GM19351 (cell line): ENCODE results near the gene MAD2L1BP.

Source experiments
- ATAC-seq: cut with Tn5 transposase; IDR thresholded peaks from one replicate; pipeline ENCODE4 v1.9.1; 2021; ENCODE audit warnings: mild to moderate bottlenecking, moderate library complexity; ENCODE audit not compliant: unreplicated experiment

Gene MAD2L1BP

GRCh38 chr6:43665376-43665775 is 29.7 kb downstream of the MAD2L1BP start:
- no peak for ATAC-seq

- no peak for ATAC-seq
These were observed 30.7 kb downstream of the MAD2L1BP start for GRCh38 chr6:43666196-43666920.

GRCh38 chr6:43667245-43668150 is 31.9 kb downstream of the MAD2L1BP start:
- peak; percentile 60 for ATAC-seq

DNA sequence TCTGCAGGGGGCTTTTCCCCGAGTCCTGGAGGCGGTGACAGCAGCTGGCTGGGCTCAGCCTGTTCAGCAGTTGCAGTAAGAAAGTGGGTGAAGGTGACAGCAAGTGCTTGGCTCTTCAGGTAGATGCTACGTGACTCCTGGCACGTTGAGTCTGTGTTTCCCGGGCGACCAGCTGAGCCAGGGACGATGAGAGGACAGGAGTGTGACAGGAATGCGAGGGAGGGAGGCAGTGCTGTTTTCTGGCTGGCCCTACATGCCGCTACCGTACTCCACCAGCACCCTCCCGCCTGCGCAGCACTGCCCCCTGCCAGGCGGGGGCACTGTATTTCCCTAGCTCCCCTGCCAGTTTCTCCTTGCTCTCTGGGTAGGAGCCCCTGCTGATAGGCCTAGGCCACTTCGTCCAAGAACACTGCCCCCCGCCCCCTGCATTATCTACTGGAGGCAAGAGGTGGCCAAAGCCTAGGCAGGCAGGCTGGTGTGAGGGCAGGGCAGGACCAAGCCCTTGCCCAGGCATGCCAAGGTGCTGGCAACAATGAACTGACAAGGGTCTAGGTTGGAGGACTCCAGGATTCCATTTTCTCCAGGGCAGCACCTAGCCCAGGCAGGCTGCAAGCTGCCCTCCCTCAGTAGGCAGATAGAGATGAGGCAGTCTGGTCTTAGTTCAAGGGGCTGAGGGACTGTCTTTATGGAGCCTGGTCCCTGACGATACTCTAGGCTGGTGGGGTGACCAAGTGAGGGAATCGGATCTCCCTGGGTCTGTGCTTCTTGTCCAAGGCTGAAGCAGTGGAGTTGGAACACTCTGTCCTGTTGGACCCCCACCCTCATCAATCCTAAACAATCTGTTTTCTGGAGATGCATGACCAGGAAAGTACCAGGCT is 32.8 kb downstream of the MAD2L1BP start:
- ATAC-seq: no peak

- no peak for ATAC-seq
These were observed 33.6 kb downstream of the MAD2L1BP start for GRCh38 chr6:43669050-43669921.

- ATAC-seq: no peak
These were observed 34.4 kb downstream of the MAD2L1BP start for GRCh38 chr6:43669922-43670622.

DNA sequence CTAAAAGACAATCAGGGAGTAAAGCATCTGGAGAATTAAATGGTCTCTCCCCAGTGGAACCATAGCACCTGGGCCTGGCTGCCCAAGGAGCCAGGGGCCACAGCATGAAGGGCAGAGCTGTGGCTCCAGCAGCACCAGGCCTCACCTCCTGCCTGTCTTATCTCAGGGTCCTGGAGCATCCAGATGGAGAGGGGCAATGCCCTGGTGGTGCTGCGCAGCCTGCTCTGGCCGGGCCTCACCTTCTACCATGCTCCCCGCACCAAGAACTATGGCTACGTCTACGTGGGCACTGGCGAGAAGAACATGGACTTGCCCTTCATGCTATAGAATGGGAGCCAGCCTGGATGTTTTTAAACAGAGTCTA is 35.0 kb downstream of the MAD2L1BP start:
- ATAC-seq: no peak

DNA sequence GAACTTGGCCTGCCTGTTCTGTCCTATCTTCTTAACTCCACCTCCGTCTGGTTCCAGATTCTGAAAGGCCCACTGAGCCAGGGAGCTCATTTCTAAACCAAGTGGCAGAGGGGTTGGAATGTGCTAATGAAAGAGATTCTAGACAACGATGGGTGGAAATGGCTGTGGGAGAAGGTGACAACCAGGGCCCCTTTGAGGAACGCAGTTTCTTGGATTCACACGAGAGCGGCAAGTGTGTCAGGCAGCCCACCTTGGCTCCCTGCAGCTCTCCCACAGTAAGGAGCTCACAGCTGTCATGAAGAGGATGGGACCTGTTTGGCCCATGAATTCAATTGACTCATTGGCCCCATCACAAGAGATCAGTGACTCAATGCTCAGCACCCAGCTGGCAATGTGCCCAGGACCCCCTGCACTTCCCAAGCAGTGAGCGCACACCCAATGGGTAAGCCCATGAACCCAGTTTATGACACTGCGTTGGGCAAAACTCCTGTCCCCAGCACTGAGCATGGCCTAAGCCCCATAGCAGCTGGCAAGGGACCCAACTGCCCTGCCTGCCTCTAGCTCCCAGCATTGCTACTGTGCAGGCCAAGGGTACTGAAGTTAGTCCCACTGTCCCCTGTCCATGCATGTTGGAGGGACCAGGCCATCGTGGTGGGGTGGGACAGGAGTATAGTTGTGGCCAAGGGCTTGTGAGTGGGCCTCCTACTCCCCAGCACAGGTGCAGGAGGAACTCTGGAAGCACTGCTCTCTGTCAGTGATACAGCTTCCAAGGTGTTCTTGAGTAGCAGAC is 35.6 kb downstream of the MAD2L1BP start:
- no peak for ATAC-seq

DNA sequence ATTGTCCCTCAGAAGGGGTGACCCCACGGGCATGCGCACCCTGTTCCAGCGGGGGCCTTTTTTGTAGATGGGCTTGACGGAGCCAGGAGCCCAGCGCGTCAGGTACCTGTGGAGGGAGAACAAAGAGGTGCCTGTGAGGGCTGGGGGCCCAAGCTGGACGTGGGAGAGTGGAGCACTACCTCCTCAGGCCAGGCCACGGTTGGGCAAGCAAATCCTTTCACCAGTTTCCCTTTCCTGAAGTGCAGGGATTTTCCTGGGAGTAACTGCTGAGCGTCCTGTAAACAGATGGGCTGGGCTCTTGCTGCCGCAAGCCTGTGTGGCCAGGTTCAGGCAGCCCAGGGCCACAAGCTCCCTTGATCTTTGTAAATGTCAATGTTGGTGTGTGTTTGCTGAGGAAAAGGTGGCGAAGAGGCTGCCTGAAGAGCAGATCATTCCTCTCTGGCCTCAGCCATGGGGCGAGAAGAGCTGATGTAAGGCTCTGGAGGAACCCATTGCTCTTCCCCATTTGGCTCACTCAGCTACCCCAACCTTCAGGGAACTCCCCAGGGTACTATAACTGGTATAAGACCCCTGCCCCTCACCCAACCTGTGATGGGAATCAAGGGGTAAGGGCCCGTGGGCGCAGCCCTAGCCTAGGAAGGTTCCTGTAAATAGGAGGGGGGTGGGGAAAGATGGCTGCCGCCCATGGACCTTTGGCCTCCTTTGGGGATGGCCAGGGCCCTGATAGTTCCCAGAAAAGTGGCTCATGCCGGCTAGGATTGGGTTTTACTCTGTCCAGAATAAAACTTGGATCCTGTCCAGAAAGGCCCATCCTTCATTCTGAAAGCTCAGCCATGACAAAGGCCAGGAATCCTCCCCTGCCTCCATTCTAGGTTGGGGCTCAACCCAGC is 36.4 kb downstream of the MAD2L1BP start:
- no peak for ATAC-seq

DNA sequence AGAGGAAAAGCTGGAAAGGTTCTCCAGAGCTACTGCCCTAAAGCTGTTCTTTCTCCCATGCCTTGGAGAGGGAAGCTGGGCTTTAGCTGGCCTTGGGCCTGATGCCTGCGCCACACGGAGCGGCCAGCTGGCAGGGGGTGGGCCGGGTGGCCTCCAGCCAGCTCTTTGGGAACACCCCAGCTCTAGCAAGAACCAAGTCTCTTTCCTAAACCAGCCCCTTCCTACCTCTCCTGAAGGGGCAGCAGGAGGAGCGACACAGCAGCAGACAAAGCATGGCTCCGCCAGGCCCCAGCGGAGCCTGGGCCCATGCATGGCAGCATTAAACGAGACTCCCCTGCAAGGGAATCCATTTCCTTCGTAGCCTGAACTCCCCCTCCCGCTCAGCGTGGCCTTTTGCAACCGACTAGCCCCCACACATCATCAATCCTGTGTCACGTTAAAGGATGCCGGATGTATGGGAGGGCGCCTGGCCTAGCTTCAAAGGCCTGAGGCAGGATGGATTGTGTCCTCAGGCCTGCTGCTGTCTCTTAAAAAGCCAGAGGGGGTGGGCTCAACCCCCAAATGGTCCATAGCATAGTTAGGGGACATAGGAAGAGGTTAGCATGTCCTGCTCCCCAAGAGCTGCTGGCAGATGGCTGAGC is 37.9 kb downstream of the MAD2L1BP start:
- no peak for ATAC-seq

GRCh38 chr6:43674291-43674690 is 38.7 kb downstream of the MAD2L1BP start:
- ATAC-seq: no peak

GRCh38 chr6:43674921-43675320 is 39.3 kb downstream of the MAD2L1BP start:
- ATAC-seq: no peak

DNA sequence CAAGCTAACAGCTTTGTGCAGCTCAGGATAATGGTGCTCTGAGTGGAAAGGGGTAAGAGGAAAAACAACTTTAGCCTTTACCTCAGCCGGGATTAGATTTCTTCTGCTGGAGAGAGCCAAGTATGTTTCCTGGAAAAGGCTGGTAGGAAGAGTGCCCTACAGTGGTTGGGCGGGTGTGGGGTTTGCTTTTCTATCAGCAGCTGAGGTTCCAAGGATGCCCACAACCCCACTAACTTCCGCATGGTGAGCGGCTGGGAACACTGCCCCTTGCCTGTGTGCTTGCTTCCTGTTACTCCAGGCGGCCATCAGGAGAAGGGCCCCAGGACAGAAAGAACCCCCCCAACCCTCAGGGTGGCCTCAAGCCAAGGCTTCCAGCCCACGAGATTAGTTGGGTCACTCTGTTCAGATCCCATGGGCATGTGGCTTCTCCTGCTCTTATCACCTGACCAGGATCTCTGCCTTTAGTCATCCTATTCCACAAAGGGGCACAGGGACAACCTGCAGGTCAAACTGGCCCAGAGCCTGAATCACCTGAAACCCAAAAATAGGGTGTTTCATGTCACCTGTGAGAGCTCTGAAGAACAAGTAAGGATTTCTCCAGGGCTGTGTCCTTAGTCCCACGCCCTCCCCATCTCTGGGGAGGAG is 41.4 kb downstream of the MAD2L1BP start:
- no peak for ATAC-seq

- no peak for ATAC-seq
These were observed 42.1 kb downstream of the MAD2L1BP start for GRCh38 chr6:43677759-43678158.

DNA sequence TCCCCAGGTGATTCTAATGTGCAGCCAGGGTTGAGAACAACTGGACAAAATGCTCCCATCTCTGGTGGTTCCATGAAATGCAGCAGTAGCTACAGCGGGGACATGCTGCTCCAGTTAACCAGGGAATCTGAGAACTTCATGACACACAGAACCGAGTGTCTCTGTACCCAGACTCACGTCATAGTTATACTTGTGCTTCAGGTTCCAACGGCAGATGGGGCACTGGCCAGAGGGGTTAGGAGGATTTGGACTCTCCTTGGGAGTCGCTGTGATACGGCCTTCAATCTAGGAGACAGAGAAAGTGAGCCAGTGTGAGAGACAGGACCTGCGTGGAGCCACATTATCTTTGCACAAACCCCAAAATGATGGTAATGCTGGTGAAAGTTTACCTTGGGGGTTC is 42.7 kb downstream of the MAD2L1BP start:
- no peak for ATAC-seq

DNA sequence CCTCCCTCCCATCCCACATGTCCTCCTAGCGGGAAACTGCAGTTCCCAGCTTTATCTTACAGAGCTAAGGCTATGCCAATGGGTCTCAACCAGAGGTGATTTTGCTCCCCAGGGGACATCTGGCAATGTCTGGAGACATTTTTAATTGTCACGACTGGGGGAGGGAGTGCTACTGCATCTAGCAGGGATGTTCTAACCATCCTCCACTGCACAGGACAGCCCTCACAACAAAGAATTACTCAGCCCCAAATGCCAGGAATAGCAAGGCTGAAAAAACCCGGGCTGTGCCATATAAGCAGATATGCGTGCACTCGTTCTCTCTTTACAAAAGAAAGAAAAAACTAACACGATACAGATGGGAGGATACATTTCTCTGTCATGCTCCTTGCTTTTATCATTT is 43.4 kb downstream of the MAD2L1BP start:
- no peak for ATAC-seq
